Small intestine (tissue), 7 donors: ENCODE measurements around the gene POU2F3. TPM values are rescaled to one million over a fixed set of nuclear protein-coding genes. Genes with fewer than 3 reads are reported as not detected.

Source experiments
- DNase-seq, 2 donors: peaks; one replicate each; pipeline versions ENCODE4 v3.0.0 to v3.0.0-alpha.2; 2013
- FAIRE-seq: peaks from 2 replicates; lab custom pipeline; 2012; peaks lifted over from hg19 to GRCh38; lab: Jason Lieb, UNC
- H3K27ac ChIP-seq, 3 donors: one replicate each; pipeline ENCODE4 v1.5.1; 2013; ENCODE audit warnings: low read length in 2 of 3, mild to moderate bottlenecking in 2 of 3, control low read depth in 1 of 3, inconsistent platforms in 1 of 3, low read depth in 1 of 3, moderate library complexity in 1 of 3
- H3K27me3 ChIP-seq, 3 donors: one replicate each; pipeline ENCODE4 v1.6.1; 2013; ENCODE audit warnings: low read length in 3 of 3, inconsistent platforms in 1 of 3; ENCODE audit not compliant: control insufficient read depth in 3 of 3, insufficient read depth in 3 of 3
- H3K36me3 ChIP-seq, 3 donors: one replicate each; pipeline ENCODE4 v1.6.1; 2013; ENCODE audit warnings: low read length in 3 of 3, inconsistent platforms in 1 of 3, low read depth in 1 of 3, mild to moderate bottlenecking in 1 of 3, moderate library complexity in 1 of 3; ENCODE audit not compliant: control insufficient read depth in 3 of 3, insufficient read depth in 2 of 3
- H3K4me1 ChIP-seq, 3 donors: one replicate each; pipeline ENCODE4 v1.6.1; 2013; ENCODE audit warnings: low read length in 2 of 3, inconsistent platforms in 1 of 3, low read depth in 1 of 3, mild to moderate bottlenecking in 1 of 3, moderate library complexity in 1 of 3; ENCODE audit not compliant: control insufficient read depth in 3 of 3, insufficient read depth in 2 of 3
- H3K4me3 ChIP-seq, 3 donors: one replicate each; pipeline ENCODE4 v1.5.1; 2013; ENCODE audit warnings: low read length in 3 of 3, control low read depth in 1 of 3, inconsistent platforms in 1 of 3, low read depth in 1 of 3, mild to moderate bottlenecking in 1 of 3, moderate library complexity in 1 of 3
- H3K9me3 ChIP-seq, 2 donors: one replicate each; pipeline ENCODE4 v1.6.1; 2013; ENCODE audit warnings: low read depth in 1 of 2, low read length in 1 of 2; ENCODE audit not compliant: control insufficient read depth in 2 of 2, insufficient read depth in 1 of 2
- WGBS, 3 donors: extraction: QIAGEN DNeasy Blood & Tissue Kit; methylation state at CpG; one replicate each; pipeline ENCODE4 v1.1.7; 2013; 5-methylcytosine and 5-hydroxymethylcytosine counted together
- polyA plus RNA-seq, 4 donors: library from polyadenylated mRNA; stranded (reverse) in 3 of 4; unstranded in 1 of 4; fragments of 200-250 nt in 3 of 4; fragments of 120-200 nt in 1 of 4; gene quantifications; one replicate each; pipeline versions ENCODE4 v1.2.1 to v1.2.3, GENCODE V29; 2013
- donor health status: healthy with polysubstance abuse.
- donor health status: control.
- donor health status: control.
- donor health status: Bipolar disorder and iron deficiency.
- donor health status: healthy.

The POU2F3 gene
- polyA plus RNA-seq, 4 donors: 1.0 to 1.6 (median 1.4) TPM

GRCh38 chr11:120346233-120346632 is 106.3 kb downstream of the POU2F3 start:
- DNase-seq (peak in 1 of 2 donors; percentile 10), FAIRE-seq (no peak)
- Histone ChIP-seq H3K9me3 (no peaks in the 10 kb centered on the region), H3K36me3 (no peaks in the 10 kb centered on the region), H3K4me1 (peaks cover 3 to 15% (median 8%) of the 10 kb centered on the region in 3 donors), H3K27me3 (no peaks in the 10 kb centered on the region), H3K27ac (no peak overlapping the region), H3K4me3 (no peak overlapping the region)
- WGBS, 3 donors: 27 to 38% (median 33%) methylated on average over 1 of the region's 1 CpG

GRCh38 chr11:120350637-120351036 is 110.7 kb downstream of the POU2F3 start:
- Histone ChIP-seq H3K27ac (no peak overlapping the region), H3K27me3 (no peaks in the 10 kb centered on the region), H3K4me1 (peaks cover 11 to 34% (median 14%) of the 10 kb centered on the region in 3 donors), H3K9me3 (no peaks in the 10 kb centered on the region), H3K36me3 (peaks cover 0 to 3% (median 0%) of the 10 kb centered on the region in 3 donors), H3K4me3 (no peak overlapping the region)
- DNase-seq: no peak
- no peak for FAIRE-seq

GRCh38 chr11:120352405-120352804 is 112.5 kb downstream of the POU2F3 start:
- no peaks in the 10 kb centered on the region for H3K27me3 ChIP-seq
- H3K36me3 ChIP-seq: peaks cover 0 to 3% (median 0%) of the 10 kb centered on the region in 3 donors
- 13 to 58% (median 36%) methylated on average over 6 of the region's 6 CpGs for WGBS, 3 donors
- no peak for FAIRE-seq
- H3K4me3 ChIP-seq: no peak overlapping the region
- no peaks in the 10 kb centered on the region for H3K9me3 ChIP-seq
- peaks cover 11 to 21% (median 14%) of the 10 kb centered on the region in 3 donors for H3K4me1 ChIP-seq
- H3K27ac ChIP-seq: no peak overlapping the region
- peak; percentile 38 to 43 for DNase-seq

GRCh38 chr11:120354068-120354467 is 114.1 kb downstream of the POU2F3 start:
- no peak overlapping the region for H3K4me3 ChIP-seq
- no peaks in the 10 kb centered on the region for H3K9me3 ChIP-seq
- H3K4me1 ChIP-seq: peaks cover 11 to 19% (median 14%) of the 10 kb centered on the region in 3 donors
- DNase-seq (no peak), FAIRE-seq (no peak)
- no peak overlapping the region for H3K27ac ChIP-seq
- 0 to 38% (median 36%) methylated on average over 1 of the region's 1 CpG for WGBS, 3 donors
- peaks cover 0 to 3% (median 0%) of the 10 kb centered on the region in 3 donors for H3K36me3 ChIP-seq
- H3K27me3 ChIP-seq: no peaks in the 10 kb centered on the region

- H3K4me3 ChIP-seq: no peak overlapping the region
- no peak for FAIRE-seq
- peaks cover 11 to 19% (median 14%) of the 10 kb centered on the region in 3 donors for H3K4me1 ChIP-seq
- no peak overlapping the region for H3K27ac ChIP-seq
- WGBS, 3 donors: 31 to 47% (median 43%) methylated on average over 6 of the region's 6 CpGs
- no peaks in the 10 kb centered on the region for H3K27me3 ChIP-seq
- H3K9me3 ChIP-seq: no peaks in the 10 kb centered on the region
- H3K36me3 ChIP-seq: peaks cover 0 to 3% (median 0%) of the 10 kb centered on the region in 3 donors
- peak in 1 of 2 donors; percentile 50 for DNase-seq
Measured at GRCh38 chr11:120354779-120355178, 114.8 kb downstream of the POU2F3 start.

GRCh38 chr11:120357620-120358019 is 117.7 kb downstream of the POU2F3 start:
- 94 to 97% (median 97%) methylated on average over 6 of the region's 6 CpGs for WGBS, 3 donors
- H3K36me3 ChIP-seq: peaks cover 0 to 3% (median 0%) of the 10 kb centered on the region in 3 donors
- H3K9me3 ChIP-seq: no peaks in the 10 kb centered on the region
- no peak for DNase-seq
- no peak for FAIRE-seq
- no peak overlapping the region for H3K27ac ChIP-seq
- no peak overlapping the region for H3K4me3 ChIP-seq
- peaks cover 8 to 17% (median 14%) of the 10 kb centered on the region in 3 donors for H3K4me1 ChIP-seq
- H3K27me3 ChIP-seq: no peaks in the 10 kb centered on the region

GRCh38 chr11:120358729-120359128 is 118.8 kb downstream of the POU2F3 start:
- H3K27ac ChIP-seq: no peak overlapping the region
- DNase-seq (no peak), FAIRE-seq (no peak)
- WGBS, 3 donors: 85 to 91% (median 90%) methylated on average over 3 of the region's 3 CpGs
- no peaks in the 10 kb centered on the region for H3K27me3 ChIP-seq
- no peak overlapping the region for H3K4me3 ChIP-seq
- H3K36me3 ChIP-seq: no peaks in the 10 kb centered on the region
- no peaks in the 10 kb centered on the region for H3K9me3 ChIP-seq
- H3K4me1 ChIP-seq: peaks cover 5 to 12% (median 5%) of the 10 kb centered on the region in 3 donors

- DNase-seq (no peak), FAIRE-seq (no peak)
- Histone ChIP-seq H3K36me3 (no peaks in the 10 kb centered on the region), H3K27me3 (no peaks in the 10 kb centered on the region), H3K9me3 (no peaks in the 10 kb centered on the region), H3K4me1 (peaks cover 0 to 3% (median 0%) of the 10 kb centered on the region in 3 donors), H3K27ac (no peak overlapping the region), H3K4me3 (no peak overlapping the region)
Measured at GRCh38 chr11:120363436-120363835, 123.5 kb downstream of the POU2F3 start.

GRCh38 chr11:120365512-120365911 is 125.6 kb downstream of the POU2F3 start:
- DNase-seq (no peak), FAIRE-seq (no peak)
- Histone ChIP-seq H3K4me1 (peaks cover 0 to 3% (median 0%) of the 10 kb centered on the region in 3 donors), H3K9me3 (no peaks in the 10 kb centered on the region), H3K36me3 (no peaks in the 10 kb centered on the region), H3K27me3 (no peaks in the 10 kb centered on the region), H3K4me3 (no peak overlapping the region), H3K27ac (no peak overlapping the region)
